D721Med (cell line): Measurements from ENCODE around the gene NR2C2AP.

ENCODE experiments used
- DNase-seq: peaks from one replicate; pipeline ENCODE4 v3.0.0; 2011; ENCODE audit warnings: low spot score; ENCODE audit not compliant: insufficient read length
- FAIRE-seq: peaks from 2 replicates; lab custom pipeline; 2011; peaks lifted over from hg19 to GRCh38; lab: Jason Lieb, UNC
- TF ChIP-seq, protein P1 (sequence below): IDR thresholded peaks from 2 replicates; pipeline ENCODE4 v1.5.1; 2012; ENCODE audit warnings: mild to moderate bottlenecking, control low read depth; ENCODE audit not compliant: insufficient read depth; ENCODE audit errors: missing control alignments

The NR2C2AP gene

DNA sequence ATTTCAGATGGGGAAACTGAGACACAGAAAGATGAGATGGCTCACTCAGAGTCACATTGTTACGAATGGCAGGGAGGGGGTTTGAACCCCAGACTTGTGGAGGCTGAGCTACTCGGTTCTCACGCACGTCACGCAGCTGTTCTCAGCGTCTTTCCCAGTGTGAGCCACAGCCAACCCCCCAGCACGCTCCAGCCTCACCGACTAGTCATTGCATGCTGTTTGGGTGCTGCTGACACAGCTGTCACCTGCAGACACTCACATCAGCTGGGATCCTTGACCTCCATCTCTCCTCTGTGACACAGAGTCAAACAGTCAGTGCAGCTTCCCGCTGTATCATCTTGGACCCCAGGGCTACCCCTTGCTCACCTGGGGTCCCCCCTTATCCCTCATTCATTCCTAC is 6.2 kb upstream of the NR2C2AP start:
- TF ChIP-seq, protein P1, sequence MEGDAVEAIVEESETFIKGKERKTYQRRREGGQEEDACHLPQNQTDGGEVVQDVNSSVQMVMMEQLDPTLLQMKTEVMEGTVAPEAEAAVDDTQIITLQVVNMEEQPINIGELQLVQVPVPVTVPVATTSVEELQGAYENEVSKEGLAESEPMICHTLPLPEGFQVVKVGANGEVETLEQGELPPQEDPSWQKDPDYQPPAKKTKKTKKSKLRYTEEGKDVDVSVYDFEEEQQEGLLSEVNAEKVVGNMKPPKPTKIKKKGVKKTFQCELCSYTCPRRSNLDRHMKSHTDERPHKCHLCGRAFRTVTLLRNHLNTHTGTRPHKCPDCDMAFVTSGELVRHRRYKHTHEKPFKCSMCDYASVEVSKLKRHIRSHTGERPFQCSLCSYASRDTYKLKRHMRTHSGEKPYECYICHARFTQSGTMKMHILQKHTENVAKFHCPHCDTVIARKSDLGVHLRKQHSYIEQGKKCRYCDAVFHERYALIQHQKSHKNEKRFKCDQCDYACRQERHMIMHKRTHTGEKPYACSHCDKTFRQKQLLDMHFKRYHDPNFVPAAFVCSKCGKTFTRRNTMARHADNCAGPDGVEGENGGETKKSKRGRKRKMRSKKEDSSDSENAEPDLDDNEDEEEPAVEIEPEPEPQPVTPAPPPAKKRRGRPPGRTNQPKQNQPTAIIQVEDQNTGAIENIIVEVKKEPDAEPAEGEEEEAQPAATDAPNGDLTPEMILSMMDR = no peak
- DNase-seq (no peak), FAIRE-seq (no peak)

DNA sequence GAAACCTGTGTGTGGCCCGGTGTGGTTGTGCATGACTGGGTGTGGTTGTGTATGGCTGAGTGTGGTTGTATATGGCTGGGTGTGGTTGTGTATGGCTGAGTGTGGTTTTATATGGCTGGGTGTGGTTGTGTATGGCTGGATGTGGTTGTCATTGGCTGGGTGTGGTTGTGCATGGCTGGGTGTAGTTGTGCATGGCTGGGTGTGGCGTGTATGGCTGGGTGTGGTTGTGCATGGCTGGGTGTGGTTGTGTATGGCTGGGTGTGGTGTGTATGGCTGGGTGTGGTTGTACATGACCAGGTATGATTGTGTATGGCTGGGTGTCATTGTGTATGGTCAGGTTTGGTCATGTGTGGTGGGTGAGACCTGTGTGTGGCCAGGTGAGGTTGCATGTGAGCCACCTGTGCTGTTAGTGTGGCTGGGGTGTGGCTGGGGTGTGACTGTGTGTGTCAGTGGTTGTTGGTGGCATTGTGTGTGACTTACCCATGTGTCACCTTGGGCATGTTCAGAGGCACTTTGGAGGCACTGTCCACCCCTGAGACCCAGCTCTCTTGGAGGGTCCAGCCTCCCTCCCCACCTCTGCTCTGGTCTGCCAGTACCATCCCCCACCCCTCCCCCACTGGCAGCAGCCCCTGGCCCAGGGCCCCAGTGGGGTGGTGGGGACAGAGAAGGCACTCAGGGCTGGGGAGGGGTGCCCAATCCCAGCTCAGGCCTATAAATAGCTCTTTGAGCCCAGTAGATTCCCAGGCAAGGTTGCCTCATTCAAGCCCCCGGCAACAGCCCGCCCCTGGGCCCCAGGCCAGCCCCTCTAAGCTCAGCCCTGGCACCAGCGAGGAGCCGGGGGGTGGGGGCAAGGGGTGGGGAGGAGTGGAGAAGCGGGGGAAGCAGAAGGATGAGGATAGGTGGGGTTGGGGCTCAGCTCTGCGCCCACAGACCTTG is 4.7 kb upstream of the NR2C2AP start:
- FAIRE-seq (no peak), DNase-seq (no peak)
- TF ChIP-seq, protein P1 = no peak

DNA sequence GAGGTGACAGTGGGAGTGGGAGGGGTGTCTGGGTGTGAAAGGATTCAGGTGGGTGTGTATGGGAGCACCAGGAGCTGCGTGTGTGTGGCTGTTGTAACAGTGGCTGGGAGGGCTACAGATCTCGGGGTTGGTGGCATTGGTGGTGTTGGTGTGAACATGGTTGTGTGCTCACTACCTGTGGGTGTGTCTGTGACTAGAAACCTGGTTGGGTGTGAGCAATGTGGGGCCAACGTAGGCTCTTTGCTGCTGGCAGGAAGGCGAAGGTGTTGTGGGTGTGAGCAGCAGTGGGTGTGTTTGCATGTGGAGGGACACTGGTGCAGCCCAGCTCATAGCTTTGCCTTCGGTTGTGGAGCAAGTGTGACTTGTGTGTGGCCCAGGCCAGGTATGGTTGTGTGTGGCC is 3.7 kb upstream of the NR2C2AP start:
- no peak for DNase-seq
- TF ChIP-seq, protein P1 = no peak
- no peak for FAIRE-seq

DNA sequence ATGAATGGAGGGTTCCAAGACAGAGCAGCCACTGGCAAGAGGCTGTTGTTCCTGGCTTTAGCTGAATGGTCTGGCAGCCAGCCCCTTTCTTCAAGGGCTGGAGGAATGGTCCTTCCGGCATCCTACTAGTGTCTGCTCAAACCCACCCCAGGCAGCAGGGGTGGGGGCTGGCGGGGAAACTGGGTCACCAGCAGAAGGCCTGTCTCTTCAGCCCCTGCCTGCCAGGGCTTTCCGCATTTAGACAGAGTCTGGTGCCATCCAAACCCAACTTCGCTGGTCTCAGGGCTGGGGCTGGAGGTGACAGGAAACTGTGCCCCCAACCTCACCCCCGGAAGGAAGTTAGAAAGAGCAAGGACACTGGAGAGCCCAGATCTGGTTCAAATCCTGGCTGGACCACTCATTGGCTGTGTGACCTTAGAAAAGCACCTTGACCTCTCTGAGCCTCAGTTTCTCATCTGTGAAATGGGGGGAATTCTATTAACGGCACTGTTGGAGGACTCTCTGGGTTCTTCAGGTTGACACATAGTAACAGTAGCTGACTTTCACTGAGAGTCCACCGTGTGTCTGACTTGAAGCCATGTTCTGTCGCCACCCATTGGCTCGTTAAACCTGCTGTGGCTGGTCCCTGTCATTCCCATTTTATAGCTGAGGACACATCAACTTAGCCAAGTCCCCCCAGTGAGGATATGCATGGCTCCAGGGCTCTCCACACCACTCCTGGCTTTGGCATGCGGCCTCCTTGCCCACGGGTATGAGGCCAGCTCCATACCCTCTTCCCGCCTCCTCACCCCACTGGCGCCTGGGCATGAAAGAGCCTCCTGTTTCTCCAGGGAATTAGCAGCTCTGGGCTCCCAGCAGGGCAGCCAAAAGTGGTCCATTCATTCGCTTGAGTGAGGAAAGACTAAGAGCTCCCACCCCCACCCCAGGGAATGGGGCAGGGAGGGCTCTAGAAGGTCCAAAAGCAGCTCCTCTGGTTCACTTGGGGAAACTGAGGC is 2.5 kb upstream of the NR2C2AP start:
- DNase-seq = no peak
- TF ChIP-seq, protein P1 = no peak
- no peak for FAIRE-seq

DNA sequence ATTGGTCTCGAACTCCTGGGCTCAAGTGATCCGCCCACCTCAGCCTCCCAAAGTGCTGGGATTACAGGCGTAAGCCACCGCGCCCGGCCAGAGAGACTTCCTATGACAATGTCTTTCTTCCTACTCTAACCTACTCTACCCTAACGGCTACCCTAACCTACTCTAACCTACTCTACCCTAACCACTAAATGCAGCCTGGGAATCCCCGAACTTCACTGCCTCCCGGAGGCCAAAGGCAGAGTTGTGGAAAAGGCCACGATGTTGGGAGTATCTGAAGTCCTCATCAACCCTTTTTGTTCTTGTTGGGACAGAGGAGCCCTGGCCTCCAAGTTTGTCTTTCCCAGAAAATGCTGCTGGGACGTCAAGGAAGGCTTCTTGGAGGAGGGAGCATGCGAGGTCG is 967 bp upstream of the NR2C2AP start:
- FAIRE-seq = no peak

DNA sequence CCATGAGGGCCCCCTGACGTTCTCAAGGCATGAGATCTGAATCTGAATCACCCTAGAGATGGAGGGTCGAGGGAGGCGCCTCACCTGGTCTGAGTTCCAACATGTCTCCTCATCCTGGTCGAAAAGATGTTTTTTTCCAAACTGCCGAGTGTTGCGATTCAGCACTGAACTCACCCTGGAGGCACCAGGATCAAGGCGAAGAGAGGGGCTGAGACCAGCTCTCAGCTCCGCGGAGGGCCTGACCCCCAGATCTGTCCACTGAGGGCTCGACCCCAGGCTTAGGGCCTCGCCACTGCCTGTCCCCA is 555 bp downstream of the NR2C2AP start:
- DNase-seq = no peak
- TF ChIP-seq, protein P1 = no peak
- FAIRE-seq = no peak

More for the DNA sequence above, 967 bp upstream of the NR2C2AP start:
- TF ChIP-seq, protein P1 = no peak
- DNase-seq = no peak
